ENCODE results near the gene DPP3.

Gene DPP3

GRCh38 chr11:66465373-66466224 is 14.6 kb upstream of the DPP3 start:
- DNase-seq (ENCODE audit: low read depth) = no peak

DNA sequence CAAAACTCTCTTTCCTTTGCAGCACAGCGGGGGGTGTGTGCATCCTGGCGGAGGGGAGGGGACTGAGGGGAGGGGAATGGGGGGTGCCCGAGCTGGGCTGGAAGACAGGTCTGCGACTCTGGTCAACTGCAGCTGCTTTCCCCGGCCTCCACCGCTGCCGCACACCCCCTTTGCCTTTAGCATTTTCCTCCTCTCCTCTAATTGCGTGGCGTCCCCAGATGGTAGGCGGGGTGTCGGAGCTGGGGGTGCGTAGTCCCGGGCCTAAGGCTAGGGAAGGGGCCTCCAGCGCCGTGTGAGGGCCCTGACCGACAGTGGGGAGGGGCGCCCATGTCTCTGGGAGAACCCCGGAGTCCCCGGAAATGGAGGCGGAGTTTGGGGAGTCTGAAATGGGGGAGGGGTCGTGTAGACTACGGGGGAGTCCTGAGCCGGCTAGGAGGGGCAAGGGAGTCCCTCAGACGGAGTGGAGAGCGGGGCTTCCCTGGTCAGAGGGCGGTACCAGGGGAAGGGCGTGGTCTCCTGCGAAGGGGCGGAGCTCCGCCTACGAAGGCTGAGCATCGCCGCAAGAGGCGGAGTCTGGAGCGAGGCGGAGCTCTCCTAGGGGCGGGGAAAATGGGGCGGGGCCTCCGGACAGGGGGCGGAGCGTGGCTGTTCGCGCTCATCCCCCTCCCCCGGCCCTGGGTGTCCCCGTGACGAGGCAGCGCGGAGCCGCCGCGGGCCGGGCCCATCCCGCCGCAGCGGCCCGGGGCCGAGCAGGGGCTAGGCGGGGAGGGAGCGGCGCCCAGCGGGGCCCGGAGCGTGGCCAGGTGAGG is 13.8 kb upstream of the DPP3 start, which contains the start of gene PELI3:
Gene PELI3, plus strand, starts transcription at position 681 of the 809 bp plus-strand sequence. CDS start 1,224 bp downstream, outside the sequence.
- DNase-seq (ENCODE audit: low read depth) = peak; percentile 88

GRCh38 chr11:66467034-66467659 is 13.1 kb upstream of the DPP3 start:
- no peak for DNase-seq (ENCODE audit: low read depth)

- DNase-seq (ENCODE audit: low read depth) = no peak
Measured at GRCh38 chr11:66467756-66468155, 12.5 kb upstream of the DPP3 start.

GRCh38 chr11:66468691-66469090 is 11.5 kb upstream of the DPP3 start:
- no peak for DNase-seq (ENCODE audit: low read depth)

DNA sequence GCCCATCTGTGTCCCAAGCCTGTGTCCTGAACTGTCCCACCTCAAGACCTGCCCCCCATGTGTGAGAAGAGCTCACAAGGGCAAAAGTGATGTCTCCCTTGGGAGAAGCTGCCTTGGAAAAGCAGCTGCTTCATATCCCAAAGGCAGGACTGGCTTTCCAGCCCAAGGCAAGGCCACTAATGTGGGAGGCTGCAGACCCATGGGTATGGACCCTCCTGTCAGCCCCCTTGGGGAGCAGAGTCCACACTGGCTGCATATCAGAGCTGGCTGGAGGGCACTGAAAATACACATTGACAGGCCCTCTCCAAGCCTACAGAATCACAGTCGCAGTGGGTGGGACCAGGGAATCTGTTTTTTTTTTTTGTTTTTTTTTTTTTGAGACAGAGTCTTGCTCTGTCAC is 10.8 kb upstream of the DPP3 start:
- no peak for DNase-seq (ENCODE audit: low read depth)

GRCh38 chr11:66470015-66470414 is 10.2 kb upstream of the DPP3 start:
- no peak for DNase-seq (ENCODE audit: low read depth)

DNA sequence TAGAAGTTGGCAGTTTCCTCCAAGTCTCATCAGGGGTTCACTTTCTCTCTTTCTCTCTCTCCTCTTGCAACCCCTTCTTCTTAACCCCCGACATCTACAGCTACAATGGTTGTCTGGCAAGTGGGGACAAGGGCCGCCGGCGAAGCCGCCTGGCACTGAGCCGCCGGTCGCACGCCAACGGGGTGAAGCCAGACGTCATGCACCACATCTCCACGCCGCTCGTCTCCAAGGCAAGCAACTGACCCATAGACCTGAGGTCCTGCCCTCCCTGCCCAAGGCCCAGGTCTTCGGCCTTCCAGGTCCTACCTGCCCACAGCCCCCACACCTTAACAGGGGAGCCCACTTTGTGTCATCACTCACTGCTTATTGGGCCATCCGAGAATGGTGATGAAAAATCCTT is 9.1 kb upstream of the DPP3 start:
- no peak for DNase-seq (ENCODE audit: low read depth)

- no peak for DNase-seq (ENCODE audit: low read depth)
Measured at GRCh38 chr11:66472054-66472453, 8.2 kb upstream of the DPP3 start.

DNA sequence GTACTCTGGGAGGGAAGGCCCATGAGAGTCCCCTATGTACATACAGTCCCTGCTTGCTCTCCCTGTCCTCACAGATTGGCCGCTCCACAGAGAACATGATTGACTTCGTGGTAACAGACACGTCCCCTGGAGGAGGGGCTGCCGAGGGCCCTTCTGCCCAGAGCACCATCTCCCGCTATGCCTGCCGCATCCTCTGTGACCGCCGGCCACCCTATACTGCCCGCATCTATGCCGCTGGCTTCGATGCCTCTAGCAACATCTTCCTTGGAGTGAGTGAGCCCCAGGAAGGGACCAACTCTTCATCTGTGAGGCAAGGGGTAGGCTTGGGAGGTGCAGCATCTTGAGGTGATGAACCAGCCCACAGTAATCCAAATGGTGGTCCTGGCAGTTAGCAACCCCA is 7.1 kb upstream of the DPP3 start:
- no peak for DNase-seq (ENCODE audit: low read depth)

DNA sequence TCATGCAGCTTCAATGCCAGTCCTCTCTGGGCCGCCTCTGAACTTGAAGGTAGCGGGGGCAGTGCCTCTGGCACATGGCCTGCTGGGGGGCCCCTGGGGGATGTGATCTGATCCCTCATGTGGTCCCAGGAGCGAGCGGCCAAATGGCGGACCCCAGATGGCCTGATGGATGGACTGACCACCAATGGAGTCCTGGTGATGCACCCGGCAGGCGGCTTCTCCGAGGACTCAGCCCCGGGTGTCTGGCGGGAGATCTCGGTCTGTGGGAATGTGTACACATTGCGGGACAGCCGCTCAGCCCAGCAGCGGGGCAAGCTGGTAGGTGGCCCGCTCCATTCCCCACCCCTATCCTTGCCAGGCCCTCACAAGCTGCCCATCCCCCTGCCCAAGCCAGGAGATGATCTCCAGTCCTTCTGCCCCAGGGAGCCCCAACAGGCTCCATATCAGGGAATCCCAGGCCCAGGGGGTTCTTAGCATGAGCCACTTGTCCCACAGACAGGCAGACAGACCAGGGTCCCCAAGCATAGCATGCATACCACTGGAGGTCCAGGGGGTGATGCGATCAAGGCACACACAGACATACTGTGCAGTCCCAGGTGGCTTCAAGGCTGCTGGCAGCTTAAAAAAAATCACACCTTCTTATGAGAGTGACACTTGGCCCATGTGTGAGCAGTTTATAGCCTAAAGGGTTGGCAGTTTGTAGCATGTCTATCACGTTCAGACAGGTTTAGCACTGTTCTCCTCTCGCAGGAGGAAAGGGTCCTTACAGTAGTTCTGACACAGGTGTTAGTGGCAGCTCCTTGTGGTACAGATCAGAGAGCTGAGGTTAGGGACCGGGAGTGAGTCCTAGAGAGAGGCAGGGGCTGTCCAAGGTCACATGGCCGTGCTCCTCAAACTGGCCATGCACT is 6.4 kb upstream of the DPP3 start:
- DNase-seq (ENCODE audit: low read depth) = no peak

- no peak for DNase-seq (ENCODE audit: low read depth)
Measured at GRCh38 chr11:66475349-66476172, 4.7 kb upstream of the DPP3 start.

- DNase-seq (ENCODE audit: low read depth) = no peak
Measured at GRCh38 chr11:66476173-66476840, 3.9 kb upstream of the DPP3 start.

DNA sequence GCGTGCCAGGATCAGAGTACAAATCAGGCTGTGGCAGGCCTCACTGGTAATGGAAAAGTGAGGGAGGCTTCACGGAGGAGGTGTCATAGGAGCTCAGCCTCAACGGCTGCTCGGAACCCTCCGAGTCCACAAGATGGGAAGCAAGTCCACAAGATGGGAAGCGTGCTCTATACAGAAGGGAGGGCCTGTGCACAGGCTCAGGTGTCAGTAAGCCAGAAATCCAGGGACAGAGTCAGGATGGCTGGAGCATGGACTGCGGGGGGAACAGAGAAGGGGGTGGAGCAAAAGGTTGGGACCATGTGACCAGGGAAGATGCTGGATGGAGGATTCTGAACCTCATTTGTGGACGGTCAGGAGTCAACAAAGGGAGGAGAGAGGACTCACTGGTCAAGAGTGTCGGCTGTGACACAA is 3.4 kb upstream of the DPP3 start:
- DNase-seq (ENCODE audit: low read depth) = no peak

- DNase-seq (ENCODE audit: low read depth) = no peak
Measured at GRCh38 chr11:66477263-66478201, 2.7 kb upstream of the DPP3 start.

- no peak for DNase-seq (ENCODE audit: low read depth)
Measured at GRCh38 chr11:66478729-66479393, 1.4 kb upstream of the DPP3 start.

- DNase-seq (ENCODE audit: low read depth) = no peak
Measured at GRCh38 chr11:66479394-66480116, 679 bp upstream of the DPP3 start.

Measured in activated gamma-delta T cell treated with anti-CD3 and anti-CD28 coated beads, Interleukin-2, amount 50 U/mL, for 16 hours (primary cell).